Prostate gland (tissue), 2 donors: ENCODE measurements around the gene MOB4.

Experiments used
- CTCF ChIP-seq, 4 experiments: fragments of 200-600 bp in 2 of 4; fragments of 450-650 bp in 2 of 4; sonication (generic) in 2 of 4; IDR thresholded peaks; 1 replicate in 3 of 4; 2 replicates in 1 of 4; pipeline ENCODE4 v1.5.1; 2016 to 2019; ENCODE audit warnings: antibody characterized with exemption in 4 of 4, mild to moderate bottlenecking in 2 of 4, moderate library complexity in 2 of 4
- POLR2A ChIP-seq: fragments of 450-650 bp; IDR thresholded peaks from one replicate; pipeline ENCODE4 v1.6.1; 2016; ENCODE audit warnings: antibody characterized with exemption, mild to moderate bottlenecking

- TF ChIP-seq CTCF (IDR thresholded peaks at IDR 0.05) = peak in 2 of 4 experiments; percentile 39 to 40
- TF ChIP-seq POLR2A = no peak
Observed at GRCh38 chr2:197599285-197599965, 83.6 kb downstream of the MOB4 start.
